ENCODE data around the gene ARHGEF17. TPM values are rescaled to one million over a fixed set of nuclear protein-coding genes. Genes with fewer than 3 reads are reported as not detected.

The ARHGEF17 gene
- total and polyA plus RNA-seq, 2 of the 13 experiments (the other 11 are each of a cell fraction or from before 2014, with no cell fraction given): 10.7 to 28.8 TPM

- TF ChIP-seq REPIN1 (CRISPR knock-in tag; IDR thresholded peaks at IDR 0.05; ENCODE audit: borderline replicate concordance, low read depth) (no peak), POGK (CRISPR knock-in tag; conservative IDR thresholded peaks at IDR 0.05) (no peak), ZNF260 (CRISPR knock-in tag; IDR thresholded peaks at IDR 0.05; ENCODE audit: borderline replicate concordance, low read depth) (no peak), DNMT3B (CRISPR knock-in tag; conservative IDR thresholded peaks at IDR 0.05) (no peak), HDAC1 (CRISPR knock-in tag; IDR thresholded peaks at IDR 0.05) (no peak; the same call in 1 of the 2 replicates), ZNF276 (CRISPR knock-in tag; IDR thresholded peaks at IDR 0.05; ENCODE audit: low read depth) (0 out of 2 replicates have a peak, but pooled peaks have one; percentile 42), CHCHD3 (CRISPR knock-in tag; IDR thresholded peaks at IDR 0.05) (no peak; the same call in 1 of the 2 replicates), ZBTB4 (CRISPR knock-in tag; IDR thresholded peaks at IDR 0.05; ENCODE audit: borderline replicate concordance) (no peak), ZNF510 (CRISPR knock-in tag; IDR thresholded peaks at IDR 0.05; ENCODE audit: low read depth) (0 out of 2 replicates have a peak, but pooled peaks have one; percentile 24), RBM39 (IDR thresholded peaks at IDR 0.05; ENCODE audit: low read depth, low read length, poor library complexity, severe bottlenecking) (no peak), NR0B2 (CRISPR knock-in tag; IDR thresholded peaks at IDR 0.05) (no peak), SCMH1 (CRISPR knock-in tag; IDR thresholded peaks at IDR 0.05; ENCODE audit: borderline replicate concordance) (no peak), HOXA7 (CRISPR knock-in tag; IDR thresholded peaks at IDR 0.05) (no peak)
- TF ChIP-seq, protein P1, sequence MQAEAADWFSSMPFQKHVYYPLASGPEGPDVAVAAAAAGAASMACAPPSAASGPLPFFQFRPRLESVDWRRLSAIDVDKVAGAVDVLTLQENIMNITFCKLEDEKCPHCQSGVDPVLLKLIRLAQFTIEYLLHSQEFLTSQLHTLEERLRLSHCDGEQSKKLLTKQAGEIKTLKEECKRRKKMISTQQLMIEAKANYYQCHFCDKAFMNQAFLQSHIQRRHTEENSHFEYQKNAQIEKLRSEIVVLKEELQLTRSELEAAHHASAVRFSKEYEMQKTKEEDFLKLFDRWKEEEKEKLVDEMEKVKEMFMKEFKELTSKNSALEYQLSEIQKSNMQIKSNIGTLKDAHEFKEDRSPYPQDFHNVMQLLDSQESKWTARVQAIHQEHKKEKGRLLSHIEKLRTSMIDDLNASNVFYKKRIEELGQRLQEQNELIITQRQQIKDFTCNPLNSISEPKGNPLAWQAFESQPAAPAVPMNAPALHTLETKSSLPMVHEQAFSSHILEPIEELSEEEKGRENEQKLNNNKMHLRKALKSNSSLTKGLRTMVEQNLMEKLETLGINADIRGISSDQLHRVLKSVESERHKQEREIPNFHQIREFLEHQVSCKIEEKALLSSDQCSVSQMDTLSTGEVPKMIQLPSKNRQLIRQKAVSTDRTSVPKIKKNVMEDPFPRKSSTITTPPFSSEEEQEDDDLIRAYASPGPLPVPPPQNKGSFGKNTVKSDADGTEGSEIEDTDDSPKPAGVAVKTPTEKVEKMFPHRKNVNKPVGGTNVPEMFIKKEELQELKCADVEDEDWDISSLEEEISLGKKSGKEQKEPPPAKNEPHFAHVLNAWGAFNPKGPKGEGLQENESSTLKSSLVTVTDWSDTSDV (CRISPR knock-in tag; IDR thresholded peaks at IDR 0.05): no peak
- TF ChIP-seq, protein P2, sequence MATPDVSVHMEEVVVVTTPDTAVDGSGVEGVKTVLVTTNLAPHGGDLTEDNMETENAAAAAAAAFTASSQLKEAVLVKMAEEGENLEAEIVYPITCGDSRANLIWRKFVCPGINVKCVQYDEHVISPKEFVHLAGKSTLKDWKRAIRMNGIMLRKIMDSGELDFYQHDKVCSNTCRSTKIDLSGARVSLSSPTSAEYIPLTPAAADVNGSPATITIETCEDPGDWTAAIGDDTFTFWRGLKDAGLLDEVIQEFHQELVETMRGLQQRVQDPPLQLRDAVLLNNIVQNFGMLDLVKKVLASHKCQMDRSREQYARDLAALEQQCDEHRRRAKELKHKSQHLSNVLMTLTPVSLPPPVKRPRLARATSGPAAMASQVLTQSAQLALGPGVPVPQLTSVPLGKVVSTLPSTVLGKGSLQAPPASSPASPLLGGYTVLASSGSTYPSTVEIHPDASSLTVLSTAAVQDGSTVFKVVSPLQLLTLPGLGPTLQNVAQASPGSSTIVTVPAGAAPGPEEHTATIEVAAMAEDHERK (CRISPR knock-in tag; IDR thresholded peaks at IDR 0.05; ENCODE audit: low read depth): no peak
These were observed 68.9 kb downstream of the ARHGEF17 start (continued) for GRCh38 chr11:73376803-73377629.

All from HepG2 (cell line).